NCI-H2196 treated with DMSO at 0.1 percent for 48 hours (cell line): ENCODE measurements around the gene SLC8A1.

Experiments
- DNase-seq: peaks from one replicate; lab custom pipeline; 2025; ENCODE audit not compliant: unreplicated experiment; lab: John Stamatoyannopoulos, UW

Gene SLC8A1

GRCh38 chr2:40451918-40452605 is at the start of gene SLC8A1:
TSS of gene SLC8A1 (minus strand) at chr2:40452090.
- DNase-seq, result no peak

- no peak for DNase-seq
Observed at GRCh38 chr2:40499437-40499836, 47.5 kb upstream of the SLC8A1 start.

- no peak for DNase-seq
Observed at GRCh38 chr2:40497251-40497859, 45.5 kb upstream of the SLC8A1 start.

- no peak for DNase-seq
Observed at GRCh38 chr2:40489678-40489960, 37.7 kb upstream of the SLC8A1 start.

DNA sequence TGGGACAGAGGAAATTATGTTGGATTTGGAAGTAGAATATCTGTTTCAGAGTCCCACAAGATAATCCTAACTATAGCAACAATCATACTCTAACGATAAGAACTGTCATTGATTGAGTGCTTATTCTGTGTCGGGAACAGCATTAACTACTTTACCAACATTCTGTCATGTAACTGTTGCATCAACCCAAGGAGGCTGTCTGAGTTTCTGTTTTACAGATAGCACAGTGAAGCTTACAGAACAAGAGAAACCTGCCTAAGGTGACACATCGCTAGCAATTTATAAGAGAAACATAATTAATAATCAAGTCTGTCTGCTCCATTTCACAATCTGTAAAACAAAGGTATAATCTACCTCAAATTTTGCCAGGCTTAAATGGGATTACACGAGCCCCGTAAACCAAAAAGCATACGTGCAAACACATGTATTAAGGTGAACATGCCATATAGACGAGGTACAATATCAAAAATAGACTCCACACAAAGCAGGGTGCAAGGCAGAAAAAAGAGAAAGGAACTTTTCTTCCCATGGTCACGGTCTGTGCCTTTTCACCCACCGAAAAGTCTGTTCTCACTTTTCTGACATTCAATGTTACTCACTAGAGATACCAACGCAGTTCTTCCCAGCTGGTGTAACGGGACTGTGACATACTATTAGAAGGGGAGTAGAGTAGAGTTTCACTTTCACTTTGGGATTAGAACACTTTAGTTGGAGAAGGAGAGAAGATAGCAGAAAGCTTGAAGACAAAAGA is 37.2 kb upstream of the SLC8A1 start:
- no peak for DNase-seq

- no peak for DNase-seq
Observed at GRCh38 chr2:40488101-40488601, 36.3 kb upstream of the SLC8A1 start.

DNA sequence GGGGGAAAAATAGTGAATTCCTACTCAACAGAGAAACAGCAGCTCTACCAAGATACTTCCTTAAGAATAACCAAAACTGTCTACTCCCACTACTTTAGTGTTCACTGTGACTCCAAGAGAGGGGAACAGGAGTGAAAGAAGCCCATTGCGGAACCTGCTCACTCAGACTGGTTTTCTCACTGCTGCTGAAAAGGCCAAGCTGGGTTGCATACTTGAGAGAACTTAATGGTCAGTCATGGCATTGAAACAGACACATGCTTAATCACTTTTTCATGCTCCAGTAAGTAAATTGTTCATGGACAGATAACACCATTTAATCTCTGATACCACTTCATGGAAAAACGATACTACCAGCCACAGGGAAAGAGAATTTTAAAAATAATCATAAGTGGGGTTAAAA is 35.7 kb upstream of the SLC8A1 start:
- DNase-seq, result no peak

- no peak for DNase-seq
Observed at GRCh38 chr2:40485854-40486253, 34.0 kb upstream of the SLC8A1 start.

DNA sequence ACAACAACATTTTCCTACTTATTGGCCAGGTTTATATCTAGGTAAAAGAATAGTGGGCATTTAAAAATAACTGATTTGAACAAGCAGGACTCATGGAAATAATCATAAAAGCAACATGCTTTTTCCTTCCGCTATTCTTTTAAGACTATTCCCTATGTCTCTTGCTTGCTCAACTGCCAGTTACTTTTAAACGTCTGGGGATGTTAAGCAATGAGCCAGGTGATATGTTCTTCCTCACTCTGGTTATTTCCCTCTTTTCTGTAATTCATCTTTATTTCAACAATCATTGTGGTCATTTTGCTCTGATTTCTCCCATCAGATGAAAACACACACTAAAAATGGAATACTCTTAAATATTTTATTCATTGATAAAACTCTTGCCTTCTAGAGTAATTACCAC is 33.4 kb upstream of the SLC8A1 start:
- no peak for DNase-seq

DNA sequence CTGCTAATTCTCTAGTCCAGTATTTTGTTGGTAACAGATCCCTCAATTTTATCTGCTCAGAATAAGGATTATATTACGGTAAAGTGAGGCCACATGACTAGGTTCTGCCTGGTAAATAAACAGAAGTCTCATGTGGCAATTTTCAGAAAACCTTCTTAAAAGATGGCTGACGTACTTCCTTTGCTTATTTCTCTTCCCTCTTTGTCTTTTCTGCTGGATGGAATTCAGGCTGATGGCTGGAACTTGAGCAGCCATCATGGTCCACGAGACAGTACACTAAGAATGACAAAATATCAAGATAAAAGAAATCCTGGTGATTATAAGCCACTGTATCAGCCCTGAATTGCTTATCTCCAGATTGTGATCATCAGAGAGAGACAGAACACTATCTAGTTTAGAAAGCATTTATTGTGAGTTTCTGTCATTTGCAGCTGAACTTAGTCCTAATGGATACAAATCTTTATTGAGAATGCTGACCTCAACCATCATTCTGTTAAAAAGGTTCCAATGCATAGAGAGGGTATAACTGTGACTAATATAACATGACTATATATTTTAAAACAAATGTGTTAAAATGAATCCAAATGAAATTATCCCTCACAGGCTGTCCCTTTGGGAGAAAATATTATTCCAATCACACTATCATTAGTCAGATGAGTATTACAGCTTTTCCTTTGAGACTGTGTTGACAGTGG is 31.8 kb upstream of the SLC8A1 start:
- DNase-seq, result no peak

- DNase-seq, result no peak
Observed at GRCh38 chr2:40480596-40480995, 28.7 kb upstream of the SLC8A1 start.

GRCh38 chr2:40480073-40480472 is 28.2 kb upstream of the SLC8A1 start:
- DNase-seq, result no peak

GRCh38 chr2:40477361-40477760 is 25.5 kb upstream of the SLC8A1 start:
- DNase-seq, result no peak

DNA sequence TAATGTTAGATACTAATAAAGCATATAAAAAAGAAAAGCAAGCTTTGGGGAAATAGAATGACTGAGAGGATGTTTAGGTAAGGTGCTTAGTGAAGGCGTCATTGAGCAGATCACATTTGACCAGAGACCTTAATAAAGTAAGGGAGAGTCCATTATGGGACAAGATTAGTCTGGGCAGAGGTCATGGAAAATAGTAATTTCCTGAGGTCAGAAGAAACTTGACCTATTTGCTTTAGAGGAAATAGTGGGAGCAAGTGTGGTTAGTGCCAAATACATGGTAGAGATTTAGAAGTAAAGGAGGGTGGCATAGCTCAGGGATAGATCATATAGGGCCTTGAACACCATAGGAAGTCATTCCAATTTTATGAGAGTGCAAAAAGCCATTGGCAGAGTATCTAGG is 24.5 kb upstream of the SLC8A1 start:
- DNase-seq, result no peak

DNA sequence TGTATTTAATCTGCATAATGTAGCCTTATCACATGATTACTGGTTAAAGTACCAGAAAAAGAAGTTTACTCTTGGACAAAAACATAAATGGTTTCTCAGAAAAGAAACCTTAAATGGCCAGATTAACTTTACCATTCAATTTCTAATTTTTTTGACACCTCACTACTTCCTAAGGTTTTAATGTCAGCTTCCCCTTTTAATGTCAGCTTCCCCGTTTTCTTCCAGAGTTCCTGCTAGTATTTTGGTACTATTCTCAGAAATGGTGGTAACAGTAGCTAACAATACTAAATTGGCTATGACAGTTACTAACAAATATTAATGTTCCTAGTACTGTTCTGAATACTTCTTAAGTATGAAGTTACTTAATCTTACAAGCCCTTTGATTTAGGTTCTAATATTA is 22.4 kb upstream of the SLC8A1 start:
- DNase-seq, result no peak

DNA sequence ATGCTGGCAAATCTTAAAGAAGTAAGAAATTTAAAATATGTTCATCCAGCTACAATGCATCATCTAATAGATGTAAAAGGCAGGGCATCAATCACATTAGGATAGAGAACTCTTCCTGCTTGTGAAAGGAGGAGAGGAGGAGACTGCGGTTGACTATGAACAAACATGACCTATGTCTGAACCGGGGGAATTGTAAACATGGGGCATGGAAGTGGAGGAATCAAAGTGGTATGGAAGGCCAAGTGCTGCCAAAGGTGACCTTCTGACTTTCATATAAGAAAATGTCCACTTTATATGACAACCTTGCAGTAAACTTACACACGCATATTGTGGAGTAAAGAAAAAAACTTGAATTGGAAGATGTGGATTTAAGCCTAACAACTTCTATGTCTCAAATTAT is 20.0 kb upstream of the SLC8A1 start:
- DNase-seq, result no peak

DNA sequence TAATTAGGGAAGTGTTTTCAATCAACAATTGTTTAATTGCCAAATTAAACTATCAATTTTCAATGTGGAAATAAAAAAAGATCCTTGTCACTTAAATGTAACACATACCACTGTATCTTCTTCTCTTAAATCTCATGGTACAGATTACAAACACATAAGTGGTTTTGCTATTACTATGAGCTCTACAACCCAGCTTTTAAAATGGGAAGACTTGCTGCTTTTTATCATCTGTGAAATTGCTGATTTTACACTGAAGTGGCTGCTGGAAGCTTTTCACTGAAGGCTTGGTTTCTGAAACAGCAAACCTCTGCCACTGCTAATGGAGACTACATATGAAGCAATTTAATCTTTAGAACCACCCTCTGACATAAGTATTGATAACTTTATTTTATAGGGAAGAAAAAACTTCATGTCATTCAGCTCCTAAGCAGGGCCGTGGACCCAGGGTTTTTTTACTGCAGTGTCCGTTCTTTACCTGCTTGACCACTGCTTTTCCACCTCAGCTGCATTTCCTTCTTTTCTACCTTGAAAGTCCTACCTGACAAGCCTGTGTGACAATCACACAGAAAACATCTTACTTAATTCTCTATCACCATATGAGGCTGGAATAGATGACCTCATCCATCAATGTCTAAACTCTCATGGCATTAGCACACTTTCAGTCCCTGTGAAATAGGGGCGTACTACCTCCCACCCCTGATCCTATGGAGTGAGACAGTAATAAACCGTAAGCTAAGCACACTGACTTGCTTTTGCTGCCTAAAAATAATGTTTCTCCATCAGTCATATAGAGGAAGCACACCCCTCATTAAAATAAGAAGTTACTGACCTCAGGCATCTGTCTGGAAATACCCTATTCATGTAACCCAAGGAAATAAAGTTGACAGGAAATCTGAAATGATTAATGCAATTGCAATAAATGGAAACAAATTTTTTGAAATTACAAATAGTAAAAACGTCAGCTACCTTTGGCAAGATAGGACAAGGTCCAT is 19.2 kb upstream of the SLC8A1 start:
- no peak for DNase-seq

DNA sequence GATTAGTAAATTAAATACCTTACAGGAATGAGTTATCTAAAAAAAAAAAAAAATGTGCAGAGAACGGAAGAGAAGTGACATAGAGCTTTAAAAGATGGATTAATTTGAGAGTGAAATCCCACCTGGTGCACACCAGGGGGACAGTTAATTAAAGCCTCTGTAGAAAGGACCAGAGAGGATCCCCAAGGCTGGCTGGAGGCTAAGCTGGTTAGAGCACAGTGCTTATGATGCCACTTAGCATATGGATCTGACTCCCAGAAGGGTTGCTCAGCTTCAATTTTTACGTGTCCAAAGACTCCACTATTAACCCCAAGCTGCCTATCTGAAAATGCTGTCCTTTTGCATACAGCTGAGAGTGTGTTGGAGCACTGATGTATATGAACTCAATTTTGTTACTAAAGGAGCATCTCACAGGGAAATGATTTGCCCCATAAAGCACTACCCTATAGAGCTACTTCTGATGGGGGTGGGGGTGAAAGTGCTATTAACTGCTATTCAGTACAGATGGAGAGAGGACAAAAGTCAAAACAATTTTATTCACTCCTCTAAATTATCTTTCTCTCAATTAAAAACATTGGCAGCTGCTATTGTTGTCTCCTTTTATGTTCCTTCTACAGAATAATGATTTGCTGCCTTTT is 15.2 kb upstream of the SLC8A1 start:
- DNase-seq, result no peak

- no peak for DNase-seq
Observed at GRCh38 chr2:40466332-40466906, 14.5 kb upstream of the SLC8A1 start.

DNA sequence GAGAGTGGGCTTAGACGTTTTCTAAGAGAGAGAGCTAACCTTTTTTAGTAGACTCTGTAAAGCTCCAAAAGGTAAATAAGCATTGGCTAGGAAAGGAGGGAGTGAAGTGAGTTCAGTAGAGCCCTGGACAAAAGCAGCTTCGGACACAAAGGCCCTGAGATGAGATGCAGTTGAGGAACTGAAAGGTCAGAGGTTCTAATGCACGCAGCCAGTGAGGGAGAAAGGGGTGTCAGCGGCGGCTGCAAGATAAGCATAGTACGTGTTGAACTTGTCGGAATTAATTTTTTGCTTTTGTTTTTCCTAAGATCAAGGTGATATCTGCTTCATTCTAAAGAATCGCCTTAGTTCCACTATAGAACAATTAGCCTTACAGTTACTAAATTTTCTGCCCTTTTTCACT is 11.2 kb upstream of the SLC8A1 start:
- no peak for DNase-seq
